Measurements from ENCODE around the gene TBC1D21.
A peak's percentile ranks its signal among the peaks of the same experiment; 100 is the strongest.

TBC1D21 gene

GRCh38 chr15:73926219-73927002 is 53.0 kb downstream of the TBC1D21 start, which contains the start of gene LOXL1 (continued):
- TF ChIP-seq KLF1 (tag by site-specific recombination; IDR thresholded peaks at IDR 0.05) (peak; percentile 9), ZNF121 (tag by site-specific recombination; IDR thresholded peaks at IDR 0.05) (no peak), ZNF837 (tag by site-specific recombination; IDR thresholded peaks at IDR 0.05) (no peak), ZBTB10 (tag by site-specific recombination; IDR thresholded peaks at IDR 0.05) (no peak), ZNF221 (tag by site-specific recombination; IDR thresholded peaks at IDR 0.05; ENCODE audit: borderline replicate concordance) (no peak), WT1 (tag by site-specific recombination; IDR thresholded peaks at IDR 0.05) (peak; percentile 65; the same call in 1 of the 2 replicates), ZBTB11 (tag by site-specific recombination; conservative IDR thresholded peaks at IDR 0.05; ENCODE audit: low read depth) (peak; percentile 47), ZNF658 (tag by site-specific recombination; IDR thresholded peaks at IDR 0.05) (no peak), YY1 (tag by site-specific recombination; IDR thresholded peaks at IDR 0.05) (0 out of 2 replicates have a peak, but pooled peaks have one; percentile 24), PRDM4 (tag by site-specific recombination; IDR thresholded peaks at IDR 0.05) (no peak), BCL6B (tag by site-specific recombination; IDR thresholded peaks at IDR 0.05) (no peak), ZSCAN23 (tag by site-specific recombination; IDR thresholded peaks at IDR 0.05) (no peak), PRDM10 (tag by site-specific recombination; IDR thresholded peaks at IDR 0.05) (peak; percentile 20; the same call in 1 of the 2 replicates), ZEB2 (tag by site-specific recombination; IDR thresholded peaks at IDR 0.05) (peak; percentile 78; the same call in 1 of the 2 replicates), ZNF701 (tag by site-specific recombination; IDR thresholded peaks at IDR 0.05) (no peak), PATZ1 (tag by site-specific recombination; IDR thresholded peaks at IDR 0.05) (peak; percentile 68)

Measured in HEK293 (cell line).